ENCODE data around the gene GABRB3. TPM values are rescaled to one million over a fixed set of nuclear protein-coding genes. Genes with fewer than 3 reads are reported as not detected.

The GABRB3 gene
- total RNA-seq: 0.16 TPM in 1 of 2 replicates, not detected in the other

DNA sequence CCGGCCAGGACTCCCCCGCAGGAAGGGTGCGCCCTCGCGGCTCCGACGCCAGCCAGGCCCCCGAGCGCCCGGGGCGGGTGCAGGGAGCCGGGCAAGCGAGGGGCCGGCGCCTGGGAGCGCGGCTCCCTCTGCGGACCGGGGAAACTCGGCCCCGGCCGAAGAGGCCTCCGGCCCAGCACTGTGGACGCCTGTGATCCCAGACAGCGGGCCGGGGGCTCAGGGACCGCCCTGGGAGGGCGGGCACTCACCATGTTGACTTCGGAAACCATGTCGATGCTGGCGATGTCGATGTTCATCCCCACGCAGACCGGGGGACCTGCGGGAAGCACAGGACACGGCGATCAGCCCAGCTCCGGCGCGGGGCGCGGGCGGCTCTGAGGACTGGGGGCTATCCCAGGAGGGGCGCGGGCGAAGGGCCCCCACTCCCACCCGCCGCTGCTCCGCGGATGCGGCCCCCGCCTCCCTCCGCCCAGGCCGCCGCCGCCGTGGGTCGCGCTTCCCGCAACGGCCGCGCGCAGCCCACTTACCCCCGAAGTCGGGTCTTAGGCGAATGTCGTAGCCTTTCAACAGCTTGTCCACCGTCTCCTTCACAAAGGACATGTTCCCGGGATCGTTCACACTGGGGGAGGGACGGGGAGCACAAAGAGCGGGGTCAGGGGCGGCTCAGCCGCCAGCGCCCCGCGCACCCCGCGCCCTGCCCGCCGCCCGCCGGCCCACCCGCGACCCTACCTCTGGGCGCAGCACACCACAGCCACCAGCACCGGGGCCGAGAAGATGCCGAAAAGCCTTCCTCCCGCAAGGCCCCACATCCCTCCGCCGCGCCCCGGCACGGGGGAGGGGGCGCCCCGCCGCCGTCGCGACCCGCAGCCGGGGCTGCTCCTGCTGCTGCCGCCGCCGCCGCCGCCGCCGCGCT is at the start of gene GABRB3:
TSS of gene GABRB3 (minus strand) at position 913 of the 913 bp plus-strand sequence.

Other genes starting within 250 kb of the GABRB3 start
- gene GABRA5, start 94.0 kb upstream of the GABRB3 start, total RNA-seq: not detected in 2 replicates
- not detected in 2 replicates for gene GABRG3, start 198.1 kb upstream of the GABRB3 start, total RNA-seq